SK-N-SH (cell line): ENCODE data around the gene SIAH1. TPM values are rescaled to one million over a fixed set of nuclear protein-coding genes. Genes with fewer than 3 reads are reported as not detected.

Experiments
- CTCF ChIA-PET: fragments of 300-600, 350-600 bp; formaldehyde crosslinking; extraction: SDS; loops from one replicate; lab custom pipeline; 2021; lab: Yijun Ruan, JAX
- POLR2A ChIA-PET: fragments of 350-600 bp; sonication (Branson Sonifier 250); formaldehyde crosslinking; extraction: SDS; loops from one replicate; lab custom pipeline; 2020; ENCODE audit warnings: antibody characterized with exemption, inconsistent platforms; lab: Yijun Ruan, JAX
- DNase-seq: peaks from one replicate; pipeline ENCODE4 v3.0.0; 2012
- H2AFZ ChIP-seq: fragments of 200-600 bp; sonication (generic); 2 replicates; pipeline ENCODE4 v1.8.1; 2016; ENCODE audit warnings: antibody characterized with exemption, mild to moderate bottlenecking, low read depth
- H3F3A ChIP-seq: fragments of 200-600 bp; sonication (generic); replicated peaks from 2 replicates; pipeline ENCODE3; 2016; ENCODE audit warnings: antibody characterized with exemption, mild to moderate bottlenecking; ENCODE audit not compliant: insufficient read depth
- H3K27ac ChIP-seq, 2 experiments: fragments of 200-500 bp in 1 of 2; fragments of 200-600 bp in 1 of 2; sonication (Bioruptor generic) in 1 of 2; sonication (generic), shearing (Covaris generic) in 1 of 2; 2 replicates each; pipeline versions ENCODE4 v1.5.1 to v1.6.1; 2014 to 2016; ENCODE audit warnings: low read depth in 2 of 2, inconsistent platforms in 1 of 2, low read length in 1 of 2, mild to moderate bottlenecking in 1 of 2, mixed read lengths in 1 of 2
- H3K27me3 ChIP-seq: fragments of 200-600 bp; sonication (generic), shearing (Covaris generic); 2 replicates; pipeline ENCODE4 v1.6.1; 2016; ENCODE audit warnings: mixed run types; ENCODE audit not compliant: insufficient read depth
- H3K36me3 ChIP-seq, 2 experiments: fragments of 200-500 bp in 1 of 2; fragments of 200-600 bp in 1 of 2; sonication (Bioruptor generic) in 1 of 2; sonication (generic) in 1 of 2; replicated peaks in 1 of 2; 2 replicates each; pipeline versions ENCODE3 to v1.5.1; 2014 to 2016; ENCODE audit warnings: low read length in 1 of 2, mild to moderate bottlenecking in 1 of 2; ENCODE audit not compliant: insufficient read depth in 2 of 2, control insufficient read depth in 1 of 2
- H3K4me1 ChIP-seq, 2 experiments: fragments of 200-500 bp in 1 of 2; fragments of 200-600 bp in 1 of 2; sonication (Bioruptor generic) in 1 of 2; sonication (generic), shearing (Covaris generic) in 1 of 2; 2 replicates each; pipeline versions ENCODE4 v1.5.1 to v1.6.1; 2014 to 2016; ENCODE audit warnings: low read depth in 1 of 2, low read length in 1 of 2, mixed run types in 1 of 2; ENCODE audit not compliant: insufficient read depth in 2 of 2, control insufficient read depth in 1 of 2
- H3K4me2 ChIP-seq: fragments of 200-600 bp; sonication (generic), shearing (Covaris generic); 2 replicates; pipeline ENCODE4 v1.6.1; 2017; ENCODE audit warnings: mixed run types
- H3K4me3 ChIP-seq, 2 experiments: fragments of 200-500 bp in 1 of 2; fragments of 200-600 bp in 1 of 2; sonication (Bioruptor generic) in 1 of 2; sonication (generic), shearing (Covaris generic) in 1 of 2; 2 replicates each; pipeline versions ENCODE4 v1.5.1 to v1.8.1; 2014 to 2016; ENCODE audit warnings: low read depth in 2 of 2, inconsistent platforms in 1 of 2, low read length in 1 of 2, mild to moderate bottlenecking in 1 of 2, mixed read lengths in 1 of 2, moderate library complexity in 1 of 2
- H3K79me2 ChIP-seq: fragments of 200-600 bp; sonication (generic); 2 replicates; pipeline ENCODE4 v1.8.1; 2017; ENCODE audit warnings: mild to moderate bottlenecking; ENCODE audit not compliant: insufficient read depth
- H3K9ac ChIP-seq: fragments of 200-600 bp; sonication (generic); 2 replicates; pipeline ENCODE4 v1.6.1; 2017; ENCODE audit warnings: mixed run types
- H3K9me2 ChIP-seq: fragments of 200-600 bp; sonication (generic); 2 replicates; pipeline ENCODE4 v1.6.1; 2017; ENCODE audit warnings: mixed run types
- H3K9me3 ChIP-seq: fragments of 200-600 bp; sonication (generic); 2 replicates; pipeline ENCODE4 v1.6.1; 2017; ENCODE audit warnings: mixed run types, mild to moderate bottlenecking, moderate library complexity
- H4K20me1 ChIP-seq: fragments of 200-600 bp; sonication (generic); 2 replicates; pipeline ENCODE4 v1.6.1; 2017; ENCODE audit warnings: mild to moderate bottlenecking, mixed run types; ENCODE audit not compliant: insufficient read depth
- ELF1 ChIP-seq: IDR thresholded peaks from 2 replicates; pipeline ENCODE4 v1.4.0; 2012
- EP300 ChIP-seq, 2 experiments: IDR thresholded peaks; 2 replicates each; pipeline versions ENCODE4 v1.4.0 to v1.6.1; 2012; ENCODE audit warnings: borderline replicate concordance in 1 of 2, low read depth in 1 of 2, low read length in 1 of 2
- FOSL2 ChIP-seq: IDR thresholded peaks from 2 replicates; pipeline ENCODE4 v1.4.0; 2012; ENCODE audit warnings: low read depth, mild to moderate bottlenecking, moderate library complexity, borderline replicate concordance
- FOXJ3 ChIP-seq: sonication (generic); formaldehyde crosslinking; IDR thresholded peaks from 2 replicates; pipeline ENCODE4 v1.5.1; 2020; ENCODE audit warnings: mild to moderate bottlenecking, missing genetic modification reagents
- GATA2 ChIP-seq: sonication (generic); formaldehyde crosslinking; IDR thresholded peaks from 2 replicates; pipeline ENCODE4 v1.5.0; 2020; ENCODE audit warnings: mild to moderate bottlenecking, missing genetic modification reagents
- JUND ChIP-seq: IDR thresholded peaks from 2 replicates; pipeline ENCODE4 v1.4.0; 2012
- MAX ChIP-seq: IDR thresholded peaks from 2 replicates; pipeline ENCODE4 v1.4.0; 2012; ENCODE audit warnings: low read depth
- MXI1 ChIP-seq: IDR thresholded peaks from 2 replicates; pipeline ENCODE4 v1.6.1; 2012; ENCODE audit warnings: mild to moderate bottlenecking, low read depth, low read length, improper control_type of control experiment
- RAD21 ChIP-seq: IDR thresholded peaks from 2 replicates; pipeline ENCODE4 v1.6.1; 2012; ENCODE audit warnings: mild to moderate bottlenecking, low read length
- SIN3A ChIP-seq: IDR thresholded peaks from 2 replicates; pipeline ENCODE4 v1.6.1; 2012; ENCODE audit warnings: low read depth, mild to moderate bottlenecking, low read length, moderate library complexity, borderline replicate concordance
- TAF1 ChIP-seq: IDR thresholded peaks from 2 replicates; pipeline ENCODE4 v1.6.1; 2012; ENCODE audit warnings: low read depth, mild to moderate bottlenecking, low read length, moderate library complexity, borderline replicate concordance
- ZBTB33 ChIP-seq: IDR thresholded peaks from 2 replicates; pipeline ENCODE4 v1.4.0; 2012; ENCODE audit warnings: low read depth, borderline replicate concordance
- WGBS: methylation state at CpG from one replicate; pipeline ENCODE4 v1.1.6; 2017; ENCODE audit warnings: low lambda C conversion rate; 5-methylcytosine and 5-hydroxymethylcytosine counted together
- polyA plus RNA-seq, 3 experiments: library from polyadenylated mRNA; depleted of rRNA; stranded (reverse); fragments of >200 nt; gene quantifications; 2 replicates each; pipeline ENCODE4 v1.2.3, GENCODE V29; 2012

Gene SIAH1
- polyA plus RNA-seq, 1 of the 3 experiments (the other 2 are of a cell fraction), result 15.4 TPM

- Histone ChIP-seq H3K4me3 (no peak overlapping the region), H4K20me1 (no peaks in the 10 kb centered on the region), H3K9me2 (no peaks in the 10 kb centered on the region), H2AFZ (no peak overlapping the region), H3K27ac (no peak overlapping the region), H3K9me3 (no peaks in the 10 kb centered on the region), H3K9ac (no peak overlapping the region), H3K4me1 (no peaks in the 10 kb centered on the region; a peak in 1 of 4 replicates), H3K79me2 (peaks cover 20% of the 10 kb centered on the region), H3K27me3 (no peaks in the 10 kb centered on the region), H3K4me2 (no peak overlapping the region), H3F3A (peaks cover 3% of the 10 kb centered on the region), H3K36me3 (peaks cover 35 to 45% of the 10 kb centered on the region in 2 experiments)
- TF ChIP-seq FOXJ3 (CRISPR knock-in tag), result no peak
- no peak for TF ChIP-seq EP300 (IDR thresholded peaks at IDR 0.05; ENCODE audit: borderline replicate concordance in 1 of 2, low read depth in 1 of 2, low read length in 1 of 2)
- TF ChIP-seq JUND, result no peak
- TF ChIP-seq ELF1, result no peak
- no peak for TF ChIP-seq GATA2
- TF ChIP-seq RAD21, result no peak
- TF ChIP-seq ZBTB33, result no peak
- TF ChIP-seq SIN3A, result no peak
- TF ChIP-seq MAX, result no peak
- TF ChIP-seq MXI1, result no peak
- TF ChIP-seq TAF1, result no peak
- no peak for TF ChIP-seq FOSL2
- ChIA-PET CTCF (interaction anchor here (0.7 to 5.6 kb wide), 3 partner anchors 10 to 1001 kb away, joined by 3 to 29 read pairs (median 11); no protein-coding TSS in a partner anchor), POLR2A (no interaction called here)
- WGBS, result 84% methylated on average over 3 of the region's 3 CpGs
- no peak for DNase-seq
Observed at GRCh38 chr16:48350736-48351135, 34.5 kb downstream of the SIAH1 start.

- H3K27me3 ChIP-seq, result no peaks in the 10 kb centered on the region
- no peaks in the 10 kb centered on the region for H4K20me1 ChIP-seq
- WGBS, result 87% methylated on average over 4 of the region's 4 CpGs
- no peaks in the 10 kb centered on the region for H3K9me3 ChIP-seq
- DNase-seq, result peak; percentile 50
- no peaks in the 10 kb centered on the region for H3K9me2 ChIP-seq
- H3F3A ChIP-seq, result peaks cover 3% of the 10 kb centered on the region
- no peak overlapping the region for H3K9ac ChIP-seq
- peaks cover 37 to 54% of the 10 kb centered on the region in 2 experiments for H3K36me3 ChIP-seq
- H2AFZ ChIP-seq, result no peak overlapping the region
- POLR2A ChIA-PET, result no interaction called here
- no peak overlapping the region; a peak in 1 of 4 replicates for H3K27ac ChIP-seq
- no peak overlapping the region for H3K4me3 ChIP-seq
- H3K4me1 ChIP-seq, result no peaks in the 10 kb centered on the region; a peak in 1 of 4 replicates
- no peak overlapping the region for H3K4me2 ChIP-seq
- CTCF ChIA-PET, result interaction anchor here (1.1 to 5.6 kb wide), 2 partner anchors 263 to 275 kb away, joined by 3 to 29 read pairs; no protein-coding TSS in a partner anchor
- TF ChIP-seq MXI1, result peak; percentile 35; the same call in 1 of the 2 replicates
- TF ChIP-seq MAX, result no peak
- H3K79me2 ChIP-seq, result peaks cover 15% of the 10 kb centered on the region; the same call in 1 of the 2 replicates
Observed at GRCh38 chr16:48347980-48348379, 37.2 kb downstream of the SIAH1 start.
